Astrocyte (in vitro differentiated cells and primary cell): Measurements from ENCODE around the gene FAM221B.

ENCODE experiments used
- CTCF ChIP-seq: IDR thresholded peaks from 2 replicates; pipeline ENCODE4 v1.5.1; 2011; ENCODE audit warnings: low read depth, mild to moderate bottlenecking, inconsistent platforms, low read length, moderate library complexity; ENCODE audit not compliant: insufficient read depth
- EZH2 ChIP-seq: IDR thresholded peaks from 2 replicates; pipeline ENCODE4 v1.6.1; 2012; ENCODE audit warnings: mild to moderate bottlenecking, low read length, inconsistent platforms; ENCODE audit not compliant: insufficient read depth

DNA sequence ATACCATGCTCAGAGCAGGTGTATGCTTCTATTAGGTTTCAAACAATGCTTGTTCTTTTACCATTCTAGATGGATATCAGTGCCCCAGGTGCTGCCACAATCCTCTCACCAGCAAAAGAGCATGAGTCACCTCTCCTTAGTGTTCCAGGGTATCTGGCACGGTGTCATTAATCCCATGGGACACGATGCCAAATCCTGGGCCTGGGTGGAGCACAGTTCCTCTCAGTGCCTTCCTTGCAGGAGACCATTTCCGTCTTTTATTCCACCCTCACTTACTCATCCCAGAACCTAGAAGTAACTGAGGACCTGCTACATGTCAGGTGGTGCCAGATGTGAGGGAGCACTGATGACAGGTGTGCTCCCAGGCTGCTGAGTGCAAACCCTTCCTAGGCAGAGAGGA lies 43.0 kb upstream of the FAM221B start:
- TF ChIP-seq CTCF = no peak
- TF ChIP-seq EZH2 = no peak
